CD4-positive, alpha-beta T cell treated with Interleukin-6 for 4 hours (primary cell): Measurements from ENCODE around the gene TNS3.

Experiments
- DNase-seq: peaks from one replicate; pipeline ENCODE4 v3.0.0-alpha.2; 2020; ENCODE audit warnings: mixed read lengths

The TNS3 gene

GRCh38 chr7:47355684-47356083, 226.2 kb downstream of the TNS3 start:
- no peak for DNase-seq

DNA sequence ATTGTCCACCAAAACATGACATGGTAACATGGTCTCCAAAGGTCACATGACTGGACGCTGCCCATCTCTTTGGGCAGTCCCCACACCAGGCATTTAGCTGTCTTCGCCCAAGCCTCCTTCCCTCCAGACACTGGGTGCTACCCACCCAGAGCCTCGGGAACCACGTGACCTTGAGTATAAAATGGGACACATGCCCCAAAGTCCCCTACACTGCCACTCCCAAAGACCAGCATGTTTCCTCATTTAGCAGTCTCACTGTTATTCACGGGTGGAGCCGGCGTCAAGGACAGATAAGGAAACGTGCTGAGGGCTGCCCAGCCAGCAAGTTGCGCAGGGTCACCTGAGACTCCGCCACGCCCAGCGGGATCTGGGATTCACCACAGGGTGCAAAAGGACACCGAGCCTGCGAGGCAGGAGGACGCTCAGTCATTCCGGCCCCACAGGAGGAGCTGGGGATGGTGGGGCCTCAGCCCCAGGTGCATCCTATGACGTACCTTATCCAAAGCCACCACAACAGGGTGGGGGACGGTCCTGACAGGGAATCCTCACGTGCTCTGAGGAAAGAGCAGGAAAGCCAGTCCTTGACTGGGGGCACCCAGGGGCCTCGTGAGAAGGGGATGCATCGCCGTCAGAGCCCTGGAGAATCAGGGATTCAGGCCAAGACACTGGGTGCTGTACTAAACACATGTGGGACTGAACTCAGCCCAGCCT, 226.9 kb downstream of the TNS3 start:
- DNase-seq, result no peak

- DNase-seq, result no peak
Observed at GRCh38 chr7:47354071-47354470, 227.8 kb downstream of the TNS3 start.

- DNase-seq, result no peak
Observed at GRCh38 chr7:47352394-47352968, 229.4 kb downstream of the TNS3 start.

DNA sequence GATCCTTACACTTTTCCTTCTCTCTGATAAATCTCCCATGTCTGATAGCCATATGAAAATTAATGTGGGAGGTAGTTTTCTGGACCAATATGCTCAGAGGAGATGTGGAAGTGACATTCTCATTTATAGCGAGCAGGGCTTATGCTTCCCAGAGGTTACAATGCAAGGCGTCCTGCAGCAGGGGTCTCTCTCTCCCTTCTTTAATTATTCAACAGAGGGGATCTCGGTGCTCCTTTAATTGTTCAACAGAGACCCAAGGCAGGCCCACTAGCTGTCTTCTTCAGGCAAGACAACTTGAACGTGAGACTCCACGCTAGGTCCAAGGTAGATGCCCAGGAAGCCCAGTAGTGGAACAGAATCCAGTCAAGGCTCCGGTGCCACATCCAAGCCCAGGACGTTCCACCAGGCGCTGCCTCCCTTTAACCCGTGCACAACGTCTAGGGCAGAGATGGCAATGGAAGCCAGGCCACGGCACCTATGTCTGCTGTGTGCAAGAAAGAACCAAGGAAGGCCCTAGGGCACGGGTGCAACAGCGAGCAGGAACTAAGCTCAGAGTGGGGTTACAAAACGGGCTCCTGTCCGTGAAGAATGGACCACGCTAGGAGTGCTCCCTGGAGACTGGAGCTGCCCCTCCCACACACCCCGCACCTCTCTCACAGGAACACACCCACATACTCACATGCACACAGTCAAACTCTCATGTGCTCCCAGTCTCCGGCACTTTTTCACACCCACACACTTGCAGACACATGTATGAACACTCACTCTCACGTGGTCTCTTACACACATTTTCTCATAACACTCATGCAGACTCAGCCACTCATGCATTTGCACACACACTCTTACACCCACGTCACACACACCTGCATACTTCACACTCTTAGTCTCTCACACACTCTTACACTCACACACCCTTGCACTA, 230.4 kb downstream of the TNS3 start:
- no peak for DNase-seq

DNA sequence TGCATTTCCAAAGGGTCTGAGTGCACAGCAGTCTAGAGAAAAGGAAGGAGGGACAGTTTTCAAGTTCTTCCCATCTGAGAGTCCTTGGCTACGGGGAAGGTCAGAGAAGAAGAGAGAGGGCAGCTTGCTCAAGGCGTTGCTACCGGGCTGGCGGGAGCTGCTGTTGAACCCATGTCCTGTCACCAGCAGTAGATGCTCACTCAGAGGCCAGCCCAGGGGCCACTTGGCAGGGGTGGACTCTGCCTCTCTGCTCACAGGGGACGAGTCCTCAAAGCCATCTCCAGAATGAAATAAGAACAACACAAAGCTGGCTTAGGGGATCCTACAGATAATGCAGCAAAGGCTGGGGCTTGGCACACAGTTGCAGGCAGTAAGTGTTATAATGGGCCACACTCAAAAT, 231.5 kb downstream of the TNS3 start:
- no peak for DNase-seq

DNA sequence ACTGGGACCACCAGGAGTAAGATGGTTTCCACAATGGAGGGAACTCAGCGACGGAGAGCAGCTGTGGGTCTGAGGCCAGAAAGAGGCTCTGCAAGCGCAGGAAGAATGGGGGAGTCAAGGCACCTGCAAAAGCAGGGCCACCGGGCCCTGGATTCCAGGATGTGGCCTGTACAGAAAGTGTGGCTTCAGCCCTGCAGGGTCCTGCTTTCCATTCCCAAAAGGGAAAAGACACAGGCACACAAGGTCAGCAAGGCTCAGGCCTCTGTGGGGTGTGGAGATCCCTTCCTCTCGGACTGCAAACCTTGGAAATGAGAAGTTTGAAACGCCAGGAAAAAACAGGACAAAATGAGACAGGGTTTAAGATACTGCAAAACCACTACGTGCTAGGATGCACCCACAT, 232.5 kb downstream of the TNS3 start:
- no peak for DNase-seq

DNA sequence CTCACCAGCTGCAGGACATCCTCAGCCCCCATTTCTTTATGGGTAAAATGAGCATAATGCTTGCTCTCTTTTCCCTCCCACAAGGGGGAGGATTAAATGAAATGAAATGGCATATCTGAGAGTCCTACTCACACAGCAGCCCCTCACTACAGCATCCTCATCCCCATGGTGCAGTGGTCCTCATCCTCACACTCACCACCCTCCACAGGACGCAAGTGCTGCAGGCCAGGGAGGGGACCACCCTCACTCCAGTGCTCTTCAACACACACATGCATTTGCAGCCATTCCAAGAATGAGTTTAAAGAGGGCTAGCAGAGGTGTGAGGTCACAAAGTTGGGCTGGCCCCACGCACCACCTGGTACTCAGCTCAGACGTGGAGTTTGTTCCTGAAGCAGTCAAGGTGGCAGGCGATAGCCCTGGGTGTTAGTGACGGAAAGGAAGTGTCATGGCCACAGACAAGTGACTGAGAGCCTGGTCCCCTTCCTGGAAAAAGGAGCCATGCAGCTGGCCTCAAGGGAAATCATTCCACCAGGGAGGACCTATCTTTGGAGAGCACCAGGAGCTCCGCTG, 234.0 kb downstream of the TNS3 start:
- no peak for DNase-seq

DNA sequence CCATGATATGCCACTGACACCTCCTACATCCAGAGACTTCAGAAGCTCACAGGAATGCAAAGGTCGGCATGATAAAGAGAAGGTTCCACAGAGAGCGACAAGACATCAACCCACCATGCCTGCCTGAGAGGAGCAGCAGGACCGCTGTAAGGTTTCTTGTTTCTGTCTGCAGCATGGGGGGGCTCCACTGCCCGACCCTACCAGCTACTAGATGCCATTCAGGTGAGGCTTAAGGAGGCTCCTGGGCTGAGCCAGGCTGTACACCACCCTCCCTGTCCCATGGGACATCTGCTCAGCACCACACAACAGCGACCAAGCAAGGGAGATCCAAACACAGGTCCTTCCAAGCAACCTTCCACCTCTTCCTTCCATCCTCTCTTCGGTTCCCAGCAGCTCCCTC, 234.6 kb downstream of the TNS3 start:
- no peak for DNase-seq

DNA sequence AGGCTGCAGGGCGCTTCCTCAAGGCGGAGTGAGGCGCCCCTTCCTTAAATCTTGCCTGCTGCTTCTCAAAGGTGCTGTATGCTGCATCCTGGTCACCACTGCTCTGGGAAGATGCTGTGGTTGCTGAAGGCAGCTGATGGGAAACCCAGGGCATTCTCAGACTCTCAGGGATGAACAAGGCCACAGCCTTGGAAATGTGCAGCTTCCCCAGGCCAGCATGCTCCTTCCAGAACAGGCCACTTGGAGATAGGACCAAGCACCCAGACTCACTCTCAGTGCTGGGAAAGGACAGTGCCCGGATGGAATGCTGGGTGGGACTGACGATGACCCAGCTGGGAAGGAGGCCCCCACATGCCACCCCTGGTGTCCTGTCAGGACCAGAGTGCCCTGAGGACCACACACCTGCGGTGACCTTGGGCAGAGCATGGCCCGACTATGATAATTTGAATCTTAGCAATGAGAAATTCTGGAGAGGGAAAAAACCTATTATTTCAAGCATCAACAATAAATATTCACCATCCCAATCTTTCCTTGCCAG, 235.5 kb downstream of the TNS3 start:
- no peak for DNase-seq

DNA sequence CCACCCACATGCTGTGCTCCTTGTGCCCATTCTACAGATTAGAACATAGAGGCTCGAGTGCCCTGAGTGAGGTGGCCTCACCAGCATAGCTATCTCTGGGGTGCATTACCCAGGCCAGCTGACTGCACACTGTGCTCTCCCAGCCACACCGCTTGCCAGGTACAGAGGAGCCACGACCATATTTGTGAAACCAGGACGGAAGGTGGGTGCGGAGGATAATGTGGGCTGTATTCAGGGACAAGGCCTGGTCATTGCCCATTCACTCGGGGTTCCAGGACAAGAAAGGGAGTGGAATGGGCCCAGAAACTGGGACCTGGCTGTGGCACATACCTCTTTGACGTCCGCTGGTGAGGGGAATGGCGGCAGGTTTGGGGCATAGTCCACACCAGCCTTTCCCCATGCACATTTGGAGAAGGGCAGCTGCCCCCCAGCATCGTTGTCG, 236.0 kb downstream of the TNS3 start:
- no peak for DNase-seq

- DNase-seq, result no peak
Observed at GRCh38 chr7:47344171-47344955, 237.5 kb downstream of the TNS3 start.

GRCh38 chr7:47343061-47343455, 238.9 kb downstream of the TNS3 start:
- DNase-seq, result no peak

DNA sequence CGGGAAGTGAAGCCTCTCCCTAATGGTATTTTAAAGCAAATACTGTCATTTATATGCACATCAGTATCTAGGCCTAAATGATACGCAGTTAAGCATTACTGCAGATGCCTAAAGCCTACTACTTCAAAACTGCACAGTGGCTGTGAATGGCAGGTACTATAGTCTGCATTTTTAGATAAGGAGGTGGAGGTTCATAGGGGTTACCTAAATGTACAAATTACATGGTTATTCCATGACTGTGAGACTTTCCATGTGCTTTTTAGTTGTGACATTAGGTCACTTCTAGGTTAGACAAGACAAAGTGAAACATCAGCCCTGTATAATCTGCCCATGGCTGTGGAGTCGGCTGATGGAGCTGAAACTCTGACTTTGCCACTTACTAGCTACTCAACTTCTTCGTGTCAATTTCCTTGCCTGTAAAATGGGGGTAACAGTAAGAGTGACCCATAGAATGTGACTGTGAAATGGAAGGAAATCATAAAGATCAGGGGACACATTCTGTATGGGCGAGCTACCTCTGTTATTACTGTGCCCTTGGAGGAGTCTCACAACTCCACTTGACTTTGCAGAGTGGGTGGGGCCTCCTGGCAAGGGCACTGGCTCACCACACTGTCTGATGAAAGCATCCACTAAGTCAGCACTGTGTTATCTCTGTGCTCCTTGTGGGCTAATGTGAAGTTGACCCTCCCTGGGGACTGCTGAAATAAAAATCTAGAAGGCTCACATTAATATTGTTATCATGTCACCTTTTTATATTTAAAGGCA, 239.4 kb downstream of the TNS3 start:
- no peak for DNase-seq

DNA sequence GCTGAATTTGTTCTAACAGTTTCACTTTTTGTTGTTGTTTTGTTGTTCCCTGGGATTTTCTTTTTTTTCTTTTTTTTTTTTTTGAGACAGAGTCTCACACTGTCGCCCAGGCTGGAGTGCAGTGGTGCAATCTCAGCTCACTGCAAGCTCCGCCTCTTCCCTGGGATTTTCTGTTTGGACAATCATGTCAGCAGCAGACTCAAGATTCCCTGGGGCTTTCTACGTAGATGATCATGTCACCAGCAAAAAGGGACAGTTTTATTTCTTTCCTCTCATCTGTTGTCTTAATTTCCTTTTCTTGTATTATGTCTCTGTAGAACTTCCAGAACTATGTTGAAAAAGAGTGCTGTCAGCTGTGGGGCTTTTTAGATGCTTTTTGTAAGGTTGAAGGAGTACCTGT, 241.4 kb downstream of the TNS3 start:
- DNase-seq, result no peak

GRCh38 chr7:47338026-47338425, 243.9 kb downstream of the TNS3 start:
- DNase-seq, result no peak

DNA sequence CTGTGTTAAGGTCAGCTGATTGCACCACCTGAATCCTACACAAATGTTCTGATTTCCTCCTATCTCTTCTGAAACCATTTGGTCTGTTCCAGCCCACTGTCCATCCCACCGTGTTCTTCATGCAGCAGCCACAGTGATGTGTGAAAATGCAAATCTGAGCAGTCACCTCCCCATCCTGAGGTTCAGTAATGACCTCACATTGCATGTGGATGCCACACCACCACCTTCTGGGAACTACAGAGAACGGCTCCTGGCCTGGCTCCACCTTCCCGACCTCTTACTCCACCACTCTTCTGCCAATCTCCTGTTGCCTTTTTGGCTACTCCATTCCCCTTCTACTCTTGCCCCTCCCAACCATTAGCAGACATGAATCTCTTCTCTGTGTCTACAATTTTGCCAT, 244.4 kb downstream of the TNS3 start:
- no peak for DNase-seq

GRCh38 chr7:47336472-47337425, 245.2 kb downstream of the TNS3 start:
- DNase-seq, result no peak

DNA sequence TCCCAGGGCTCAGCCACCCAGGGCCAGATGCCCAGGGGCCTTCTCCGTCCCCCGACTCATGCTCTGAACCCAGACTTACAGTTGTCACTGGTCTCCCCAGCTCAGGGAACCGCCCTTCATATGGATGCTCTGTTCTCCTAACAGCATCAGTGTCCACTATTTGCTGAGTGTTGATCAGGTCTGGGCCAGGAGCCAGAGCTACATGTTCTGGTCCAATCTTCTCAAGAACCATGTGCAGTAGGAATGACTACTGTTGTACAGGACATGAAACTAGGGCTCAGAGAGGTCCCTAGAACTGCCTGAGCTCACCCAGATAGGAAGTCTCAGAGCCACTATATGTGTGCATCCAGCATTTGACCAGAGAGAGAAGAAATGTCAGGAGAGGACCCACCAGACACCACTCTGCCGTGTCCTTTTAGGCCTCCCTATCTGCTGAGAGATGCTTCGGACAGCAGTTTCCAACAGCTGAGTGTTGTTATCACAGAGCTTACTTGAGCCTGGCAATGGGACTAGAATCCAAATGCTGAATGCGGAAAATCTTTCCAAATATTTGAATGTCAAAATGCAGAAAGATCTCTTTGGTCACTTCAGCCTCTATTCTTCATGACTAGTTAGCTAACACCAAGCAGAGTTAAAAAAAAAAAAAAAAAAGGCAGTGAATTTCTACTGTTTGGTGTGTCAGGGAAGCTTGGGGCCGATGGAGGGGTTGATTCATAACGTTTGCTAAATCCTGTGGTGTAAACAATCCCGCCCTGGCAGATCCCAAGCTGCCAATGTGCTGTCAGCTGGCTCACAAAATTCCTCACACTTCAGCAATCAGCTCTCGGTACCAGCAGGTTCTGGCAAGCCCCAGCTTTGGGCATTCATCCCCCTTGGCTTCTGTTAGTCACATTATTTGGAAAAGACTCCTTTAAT, 246.1 kb downstream of the TNS3 start:
- DNase-seq, result no peak
